Measurements from ENCODE around the gene KCNG3. TPM values are rescaled to one million over a fixed set of nuclear protein-coding genes. Genes with fewer than 3 reads are reported as not detected.

The KCNG3 gene
- total RNA-seq, 2 donors from 2014 or later = not detected

GRCh38 chr2:42498497-42498896 lies 4.7 kb upstream of the KCNG3 start:
- Mint-ChIP-seq H3K4me3 (no peak overlapping the region), H3K27ac (no peak overlapping the region), H3K36me3 (no peaks in the 10 kb centered on the region), H3K9me3 (no peaks in the 10 kb centered on the region), H3K27me3 (peaks cover 8 to 16% of the 10 kb centered on the region in 2 donors), H3K4me1 (ENCODE audit: low read depth in 2 of 2) (peaks cover 6% of the 10 kb centered on the region in 2 donors)
- ATAC-seq (no peak), DNase-seq (ENCODE audit: low spot score) (no peak)

GRCh38 chr2:42495611-42496010 lies 1.8 kb upstream of the KCNG3 start:
- ATAC-seq = no peak
- peaks cover 27 to 29% of the 10 kb centered on the region in 2 donors for H3K27me3 Mint-ChIP-seq
- H3K36me3 Mint-ChIP-seq = no peaks in the 10 kb centered on the region
- no peaks in the 10 kb centered on the region for H3K9me3 Mint-ChIP-seq
- no peak overlapping the region for H3K4me3 Mint-ChIP-seq
- no peak overlapping the region for H3K27ac Mint-ChIP-seq
- H3K4me1 Mint-ChIP-seq (ENCODE audit: low read depth in 2 of 2) = peaks cover 6% of the 10 kb centered on the region in 2 donors
- DNase-seq (ENCODE audit: low spot score) = no peak

GRCh38 chr2:42495234-42495581 lies 1.4 kb upstream of the KCNG3 start:
- no peaks in the 10 kb centered on the region for H3K36me3 Mint-ChIP-seq
- H3K27ac Mint-ChIP-seq = no peak overlapping the region
- no peaks in the 10 kb centered on the region for H3K9me3 Mint-ChIP-seq
- peak overlapping the region; percentile 93 for H3K4me3 Mint-ChIP-seq
- ATAC-seq (no peak), DNase-seq (ENCODE audit: low spot score) (no peak)
- H3K27me3 Mint-ChIP-seq = peaks cover 31 to 32% of the 10 kb centered on the region in 2 donors
- peaks cover 6% of the 10 kb centered on the region in 2 donors for H3K4me1 Mint-ChIP-seq (ENCODE audit: low read depth in 2 of 2)

GRCh38 chr2:42494355-42495233 lies 812 bp upstream of the KCNG3 start:
- H3K36me3 Mint-ChIP-seq = no peaks in the 10 kb centered on the region
- DNase-seq (ENCODE audit: low spot score) (peak; percentile 81), ATAC-seq (peak; percentile 62 to 69)
- peaks cover 6% of the 10 kb centered on the region in 2 donors for H3K4me1 Mint-ChIP-seq (ENCODE audit: low read depth in 2 of 2)
- H3K4me3 Mint-ChIP-seq = peak overlapping the region; percentile 93
- H3K27ac Mint-ChIP-seq = no peak overlapping the region
- peaks cover 36 to 37% of the 10 kb centered on the region in 2 donors for H3K27me3 Mint-ChIP-seq
- no peaks in the 10 kb centered on the region for H3K9me3 Mint-ChIP-seq

GRCh38 chr2:42492691-42493467 lies 903 bp downstream of the KCNG3 start:
- H3K36me3 Mint-ChIP-seq = no peaks in the 10 kb centered on the region
- peaks cover 34 to 43% of the 10 kb centered on the region in 2 donors for H3K27me3 Mint-ChIP-seq
- no peaks in the 10 kb centered on the region for H3K9me3 Mint-ChIP-seq
- peak overlapping the region; percentile 22 for H3K4me3 Mint-ChIP-seq
- H3K27ac Mint-ChIP-seq = no peak overlapping the region
- H3K4me1 Mint-ChIP-seq (ENCODE audit: low read depth in 2 of 2) = peaks cover 6% of the 10 kb centered on the region in 2 donors
- ATAC-seq = no peak
- no peak for DNase-seq (ENCODE audit: low spot score)

GRCh38 chr2:42488297-42488696 lies 5.5 kb downstream of the KCNG3 start:
- no peak for DNase-seq (ENCODE audit: low spot score)
- H3K27ac Mint-ChIP-seq = no peak overlapping the region
- H3K27me3 Mint-ChIP-seq = peaks cover 28 to 55% of the 10 kb centered on the region in 2 donors
- H3K9me3 Mint-ChIP-seq = no peaks in the 10 kb centered on the region
- no peak overlapping the region for H3K4me3 Mint-ChIP-seq
- no peaks in the 10 kb centered on the region for H3K4me1 Mint-ChIP-seq (ENCODE audit: low read depth in 2 of 2)
- H3K36me3 Mint-ChIP-seq = no peaks in the 10 kb centered on the region
- ATAC-seq = no peak

- Mint-ChIP-seq H3K9me3 (no peaks in the 10 kb centered on the region), H3K4me1 (ENCODE audit: low read depth in 2 of 2) (no peaks in the 10 kb centered on the region), H3K4me3 (no peak overlapping the region), H3K27ac (no peak overlapping the region), H3K36me3 (no peaks in the 10 kb centered on the region), H3K27me3 (peaks cover 19 to 45% of the 10 kb centered on the region in 2 donors)
- ATAC-seq (peak in 1 of 2 donors; percentile 20), DNase-seq (ENCODE audit: low spot score) (no peak)
Measured at GRCh38 chr2:42486145-42486906, 7.5 kb downstream of the KCNG3 start.

- Mint-ChIP-seq H3K9me3 (no peaks in the 10 kb centered on the region), H3K27ac (no peak overlapping the region), H3K36me3 (no peaks in the 10 kb centered on the region), H3K4me3 (no peak overlapping the region), H3K27me3 (peaks cover 0 to 7% of the 10 kb centered on the region in 2 donors), H3K4me1 (ENCODE audit: low read depth in 2 of 2) (no peaks in the 10 kb centered on the region)
- ATAC-seq = no peak
- DNase-seq (ENCODE audit: low spot score) = no peak
Measured at GRCh38 chr2:42480402-42480801, 13.4 kb downstream of the KCNG3 start.

GRCh38 chr2:42474765-42475454 lies 18.9 kb downstream of the KCNG3 start:
- Mint-ChIP-seq H3K9me3 (no peaks in the 10 kb centered on the region), H3K27ac (no peak overlapping the region), H3K36me3 (no peaks in the 10 kb centered on the region), H3K4me1 (ENCODE audit: low read depth in 2 of 2) (no peaks in the 10 kb centered on the region), H3K27me3 (peaks cover 3 to 6% of the 10 kb centered on the region in 2 donors), H3K4me3 (no peak overlapping the region)
- DNase-seq (ENCODE audit: low spot score) (no peak), ATAC-seq (no peak)

- DNase-seq (ENCODE audit: low spot score) (no peak), ATAC-seq (no peak)
- Mint-ChIP-seq H3K36me3 (no peaks in the 10 kb centered on the region), H3K27ac (no peak overlapping the region), H3K27me3 (peaks cover 3 to 6% of the 10 kb centered on the region in 2 donors), H3K4me1 (ENCODE audit: low read depth in 2 of 2) (no peaks in the 10 kb centered on the region), H3K4me3 (no peak overlapping the region), H3K9me3 (no peaks in the 10 kb centered on the region)
Measured at GRCh38 chr2:42470706-42471105, 23.1 kb downstream of the KCNG3 start.

- Mint-ChIP-seq H3K27ac (no peak overlapping the region), H3K4me1 (ENCODE audit: low read depth in 2 of 2) (no peaks in the 10 kb centered on the region), H3K36me3 (no peaks in the 10 kb centered on the region), H3K9me3 (no peaks in the 10 kb centered on the region), H3K4me3 (no peak overlapping the region), H3K27me3 (peaks cover 4 to 6% of the 10 kb centered on the region in 2 donors)
- no peak for ATAC-seq
- DNase-seq (ENCODE audit: low spot score) = no peak
Measured at GRCh38 chr2:42464631-42465030, 29.2 kb downstream of the KCNG3 start.

GRCh38 chr2:42463570-42463969 lies 30.2 kb downstream of the KCNG3 start:
- ATAC-seq (no peak), DNase-seq (ENCODE audit: low spot score) (no peak)
- no peaks in the 10 kb centered on the region for H3K4me1 Mint-ChIP-seq (ENCODE audit: low read depth in 2 of 2)
- H3K9me3 Mint-ChIP-seq = no peaks in the 10 kb centered on the region
- no peak overlapping the region for H3K4me3 Mint-ChIP-seq
- peaks cover 7 to 11% of the 10 kb centered on the region in 2 donors for H3K27me3 Mint-ChIP-seq
- H3K27ac Mint-ChIP-seq = no peak overlapping the region
- H3K36me3 Mint-ChIP-seq = no peaks in the 10 kb centered on the region

GRCh38 chr2:42459296-42459695 lies 34.5 kb downstream of the KCNG3 start:
- ATAC-seq (no peak), DNase-seq (ENCODE audit: low spot score) (no peak)
- H3K27ac Mint-ChIP-seq = no peak overlapping the region
- H3K27me3 Mint-ChIP-seq = peaks cover 14 to 21% of the 10 kb centered on the region in 2 donors
- no peak overlapping the region for H3K4me3 Mint-ChIP-seq
- H3K9me3 Mint-ChIP-seq = no peaks in the 10 kb centered on the region
- H3K4me1 Mint-ChIP-seq (ENCODE audit: low read depth in 2 of 2) = no peaks in the 10 kb centered on the region
- H3K36me3 Mint-ChIP-seq = no peaks in the 10 kb centered on the region
